Trophoblast cell (in vitro differentiated cells and primary cell): Measurements from ENCODE around the gene WDFY3.

Source experiments
- DNase-seq, 2 donors: peaks; one replicate each; pipeline ENCODE4 v3.0.0-alpha.2; 2016
- H2AFZ ChIP-seq: 2 replicates; pipeline ENCODE4 v1.6.1; 2013; ENCODE audit warnings: low read length, moderate library complexity, mild to moderate bottlenecking; ENCODE audit not compliant: insufficient read depth, poor library complexity
- H2AK5ac ChIP-seq: 2 replicates; pipeline ENCODE4 v1.6.1; 2013; ENCODE audit warnings: mild to moderate bottlenecking, low read length
- H2BK120ac ChIP-seq: 2 replicates; pipeline ENCODE4 v1.6.1; 2013; ENCODE audit warnings: low read length, mild to moderate bottlenecking, moderate library complexity; ENCODE audit not compliant: insufficient read depth, poor library complexity
- H2BK12ac ChIP-seq: 2 replicates; pipeline ENCODE4 v1.6.1; 2013; ENCODE audit warnings: mild to moderate bottlenecking, low read length, moderate library complexity
- H2BK5ac ChIP-seq: 2 replicates; pipeline ENCODE4 v1.6.1; 2013; ENCODE audit warnings: low read length, low read depth, moderate library complexity, mild to moderate bottlenecking; ENCODE audit not compliant: poor library complexity
- H3K14ac ChIP-seq: 2 replicates; pipeline ENCODE4 v1.6.1; 2013; ENCODE audit warnings: mild to moderate bottlenecking, low read length
- H3K18ac ChIP-seq: 2 replicates; pipeline ENCODE4 v1.6.1; 2013; ENCODE audit warnings: mild to moderate bottlenecking, low read length
- H3K23ac ChIP-seq: 2 replicates; pipeline ENCODE4 v1.6.1; 2013; ENCODE audit warnings: low read length
- H3K27ac ChIP-seq: 2 replicates; pipeline ENCODE4 v1.5.1; 2013; ENCODE audit warnings: low read depth, mild to moderate bottlenecking, inconsistent platforms, low read length, moderate library complexity
- H3K27me3 ChIP-seq: 2 replicates; pipeline ENCODE4 v1.6.1; 2013; ENCODE audit warnings: inconsistent platforms, mild to moderate bottlenecking, low read length, moderate library complexity; ENCODE audit not compliant: insufficient read depth
- H3K36me3 ChIP-seq, 2 experiments: 1 replicate in 1 of 2; 2 replicates in 1 of 2; pipeline ENCODE4 v1.6.1; 2013; ENCODE audit warnings: low read length in 2 of 2, mild to moderate bottlenecking in 2 of 2, moderate library complexity in 1 of 2; ENCODE audit not compliant: insufficient read depth in 2 of 2, control insufficient read depth in 1 of 2
- H3K4ac ChIP-seq: 2 replicates; pipeline ENCODE4 v1.6.1; 2013; ENCODE audit warnings: low read depth, mild to moderate bottlenecking, low read length, moderate library complexity
- H3K4me1 ChIP-seq, 2 experiments: 1 replicate in 1 of 2; 2 replicates in 1 of 2; pipeline ENCODE4 v1.6.1; 2013; ENCODE audit warnings: low read length in 2 of 2, mild to moderate bottlenecking in 2 of 2, moderate library complexity in 1 of 2; ENCODE audit not compliant: insufficient read depth in 2 of 2, control insufficient read depth in 1 of 2
- H3K4me2 ChIP-seq: 2 replicates; pipeline ENCODE4 v1.6.1; 2013; ENCODE audit warnings: inconsistent platforms, mild to moderate bottlenecking, low read length, moderate library complexity
- H3K4me3 ChIP-seq: 2 replicates; pipeline ENCODE4 v1.5.1; 2013; ENCODE audit warnings: mild to moderate bottlenecking, low read depth, low read length, inconsistent platforms
- H3K79me1 ChIP-seq: one replicate; pipeline ENCODE4 v1.6.1; 2013; ENCODE audit warnings: low read length
- H3K79me2 ChIP-seq: 2 replicates; pipeline ENCODE4 v1.6.1; 2013; ENCODE audit warnings: low read length, mild to moderate bottlenecking; ENCODE audit not compliant: control insufficient read depth, insufficient read depth, poor library complexity
- H3K9ac ChIP-seq: 2 replicates; pipeline ENCODE4 v1.6.1; 2013; ENCODE audit warnings: mild to moderate bottlenecking, low read length
- H3K9me3 ChIP-seq: 2 replicates; pipeline ENCODE4 v1.6.1; 2013; ENCODE audit warnings: low read depth, mild to moderate bottlenecking, control low read depth, inconsistent platforms, low read length; ENCODE audit not compliant: insufficient read depth
- H4K12ac ChIP-seq: 2 replicates; pipeline ENCODE4 v1.6.1; 2013; ENCODE audit warnings: low read depth, mild to moderate bottlenecking, low read length, moderate library complexity
- H4K8ac ChIP-seq: 2 replicates; pipeline ENCODE4 v1.6.1; 2013; ENCODE audit warnings: low read depth, mild to moderate bottlenecking, low read length, moderate library complexity
- H4K91ac ChIP-seq: one replicate; pipeline ENCODE4 v1.6.1; 2013; ENCODE audit warnings: low read depth, mild to moderate bottlenecking, low read length, moderate library complexity
- WGBS: extraction: QIAGEN DNeasy Blood & Tissue Kit; methylation state at CpG from one replicate; pipeline ENCODE4 v1.1.7; 2013; ENCODE audit warnings: missing lambda C conversion rate; ENCODE audit not compliant: insufficient read length, insufficient coverage; ENCODE audit errors: extremely low coverage; 5-methylcytosine and 5-hydroxymethylcytosine counted together

The WDFY3 gene

DNA sequence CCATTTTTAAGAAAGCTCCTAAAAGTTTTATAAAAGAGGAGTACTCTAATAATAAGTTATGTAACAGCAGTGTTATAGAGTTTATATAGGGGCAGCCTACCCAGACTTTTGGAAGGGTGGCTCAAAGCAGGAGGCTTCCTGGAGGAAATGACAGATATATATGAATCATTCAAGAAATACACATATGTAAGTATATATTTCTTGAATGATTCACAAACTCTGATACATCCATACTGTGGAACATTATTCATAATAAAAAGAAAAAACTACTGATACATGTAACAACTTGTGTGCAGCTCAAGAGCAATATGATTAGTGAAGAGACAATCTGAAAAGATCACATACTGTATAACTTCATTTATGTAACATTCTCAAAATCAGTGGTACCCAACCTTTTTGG, 166.2 kb downstream of the WDFY3 start:
- Histone ChIP-seq H3K9ac (no peak overlapping the region), H2AFZ (no peak overlapping the region), H3K4ac (no peak overlapping the region), H3K4me3 (no peak overlapping the region), H3K9me3 (no peaks in the 10 kb centered on the region), H2BK12ac (no peak overlapping the region), H3K36me3 (peaks cover 13 to 15% of the 10 kb centered on the region in 2 experiments), H3K18ac (no peak overlapping the region), H4K12ac (no peak overlapping the region), H3K79me1 (no peaks in the 10 kb centered on the region), H3K27me3 (no peaks in the 10 kb centered on the region), H2BK5ac (no peak overlapping the region), H3K27ac (no peak overlapping the region), H2AK5ac (no peak overlapping the region), H3K4me2 (no peak overlapping the region), H3K4me1 (no peaks in the 10 kb centered on the region), H4K91ac (no peak overlapping the region), H3K14ac (no peak overlapping the region), H3K79me2 (no peaks in the 10 kb centered on the region), H4K8ac (no peak overlapping the region), H3K23ac (no peak overlapping the region), H2BK120ac (no peak overlapping the region)
- no peak for DNase-seq

DNA sequence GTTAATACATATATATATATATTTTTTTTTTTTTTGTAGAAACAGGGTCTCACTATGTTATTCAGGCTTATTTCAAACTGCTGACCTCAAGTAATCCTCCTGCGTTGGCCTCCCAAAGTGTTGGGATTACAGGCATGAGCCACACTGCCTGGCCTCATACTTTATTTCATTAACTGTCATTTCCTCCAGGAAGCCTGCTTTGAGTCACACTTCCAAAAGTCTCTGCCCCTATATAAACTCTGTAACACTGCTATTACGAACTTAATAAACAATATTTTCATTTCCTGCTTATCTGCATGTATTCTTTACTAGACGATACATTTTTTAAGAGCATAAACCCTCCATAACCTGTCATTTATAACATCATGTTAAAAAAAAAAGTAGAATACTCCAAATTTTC, 167.2 kb downstream of the WDFY3 start:
- DNase-seq = no peak
- Histone ChIP-seq H4K91ac (no peak overlapping the region), H3K4ac (no peak overlapping the region), H3K79me2 (no peaks in the 10 kb centered on the region), H3K4me3 (no peak overlapping the region), H3K27ac (no peak overlapping the region), H3K9ac (no peak overlapping the region), H3K9me3 (no peaks in the 10 kb centered on the region), H3K23ac (no peak overlapping the region), H3K27me3 (no peaks in the 10 kb centered on the region), H2BK12ac (no peak overlapping the region), H2AFZ (no peak overlapping the region), H4K8ac (no peak overlapping the region), H3K14ac (no peak overlapping the region), H3K4me1 (no peaks in the 10 kb centered on the region), H2BK5ac (no peak overlapping the region), H2AK5ac (no peak overlapping the region), H2BK120ac (no peak overlapping the region), H3K79me1 (no peaks in the 10 kb centered on the region), H4K12ac (no peak overlapping the region), H3K36me3 (peaks cover 13 to 15% of the 10 kb centered on the region in 2 experiments), H3K18ac (no peak overlapping the region), H3K4me2 (no peak overlapping the region)
- 100% methylated on average over 1 of the region's 3 CpGs for WGBS

DNA sequence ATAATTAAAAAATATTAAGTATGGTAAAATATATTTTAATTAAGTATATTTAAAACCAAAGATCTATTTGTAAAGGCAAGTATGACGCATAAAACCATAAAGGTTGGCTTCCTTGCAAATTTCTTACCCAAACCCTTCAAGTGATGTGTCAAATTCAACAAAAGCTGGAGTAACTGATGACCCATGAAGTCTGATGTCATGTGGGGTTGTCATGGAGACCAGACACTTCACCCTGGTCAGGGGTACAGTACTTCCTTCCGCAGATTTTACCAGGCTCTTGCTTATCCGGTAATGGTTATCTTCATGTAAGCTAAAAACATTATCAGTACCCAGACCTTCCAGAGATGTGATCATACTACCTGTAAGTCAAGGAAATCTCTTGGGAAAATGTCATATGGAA, 170.1 kb downstream of the WDFY3 start:
- H3K9ac ChIP-seq = no peak overlapping the region
- no peak overlapping the region for H3K4ac ChIP-seq
- peaks cover 3 to 7% of the 10 kb centered on the region in 2 experiments for H3K36me3 ChIP-seq
- no peak overlapping the region for H2BK120ac ChIP-seq
- H4K12ac ChIP-seq = no peak overlapping the region
- H3K14ac ChIP-seq = no peak overlapping the region
- no peak overlapping the region for H3K27ac ChIP-seq
- H2AK5ac ChIP-seq = no peak overlapping the region
- no peaks in the 10 kb centered on the region for H3K27me3 ChIP-seq
- DNase-seq = no peak
- no CpG with 5 or more reads among the region's 3 CpGs for WGBS
- no peak overlapping the region for H2AFZ ChIP-seq
- H3K4me1 ChIP-seq = no peaks in the 10 kb centered on the region
- H3K79me1 ChIP-seq = no peaks in the 10 kb centered on the region
- H4K91ac ChIP-seq = no peak overlapping the region
- no peaks in the 10 kb centered on the region for H3K9me3 ChIP-seq
- H3K79me2 ChIP-seq = no peaks in the 10 kb centered on the region
- H3K23ac ChIP-seq = no peak overlapping the region
- no peak overlapping the region for H4K8ac ChIP-seq
- H3K4me2 ChIP-seq = no peak overlapping the region
- no peak overlapping the region for H2BK5ac ChIP-seq
- H3K4me3 ChIP-seq = no peak overlapping the region
- H3K18ac ChIP-seq = no peak overlapping the region
- H2BK12ac ChIP-seq = no peak overlapping the region

DNA sequence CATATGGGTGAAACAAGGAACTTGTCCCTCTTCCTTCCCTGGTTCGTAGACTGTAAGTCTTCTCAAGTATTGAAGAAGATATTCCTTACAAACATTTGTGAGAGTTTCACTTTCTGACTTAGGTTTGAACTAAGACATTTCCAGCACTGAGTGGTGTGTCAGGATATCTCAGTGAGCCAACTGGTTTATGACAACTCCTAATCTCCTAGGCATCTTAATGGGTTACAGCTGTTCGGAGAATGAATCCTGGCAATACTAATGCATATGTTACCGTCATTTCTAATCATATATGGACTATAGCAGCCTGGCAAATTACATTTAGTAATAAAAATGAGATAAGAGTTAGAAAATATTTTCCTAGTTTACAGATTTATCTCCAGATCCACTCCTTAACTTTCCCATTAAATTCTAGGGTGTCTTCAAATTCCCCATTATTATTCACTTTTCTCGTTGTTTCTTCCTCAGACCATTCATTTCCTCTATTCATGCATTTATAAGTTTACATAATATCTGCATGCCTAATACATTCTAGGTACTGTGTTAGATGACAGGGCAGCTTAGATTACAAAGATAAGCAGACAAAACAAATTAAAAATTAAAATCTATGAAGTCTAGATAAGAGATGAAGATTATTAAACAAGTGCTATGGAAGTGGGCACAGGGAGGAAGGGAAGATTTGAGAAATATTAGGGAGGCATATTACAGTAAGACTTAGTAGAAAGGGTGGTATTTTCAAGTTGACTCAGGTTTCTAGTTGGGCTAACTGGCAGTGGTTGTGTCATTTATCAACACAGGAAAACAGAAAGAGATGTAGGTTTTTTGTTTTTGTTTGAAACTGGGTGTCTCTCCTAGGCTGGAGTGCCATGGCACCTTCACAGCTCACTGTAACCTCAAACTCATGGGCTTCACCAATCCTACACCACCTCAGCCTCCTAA, 173.9 kb downstream of the WDFY3 start:
- no peak overlapping the region for H2BK120ac ChIP-seq
- H3K4ac ChIP-seq = no peak overlapping the region
- H3K79me2 ChIP-seq = no peaks in the 10 kb centered on the region
- no peaks in the 10 kb centered on the region for H3K27me3 ChIP-seq
- no peaks in the 10 kb centered on the region for H3K4me1 ChIP-seq
- H3K23ac ChIP-seq = no peak overlapping the region
- DNase-seq = peak; percentile 4 to 63
- no peak overlapping the region for H4K12ac ChIP-seq
- no peak overlapping the region for H4K91ac ChIP-seq
- no peak overlapping the region for H3K4me3 ChIP-seq
- no peak overlapping the region for H2AK5ac ChIP-seq
- no peak overlapping the region for H3K18ac ChIP-seq
- H4K8ac ChIP-seq = no peak overlapping the region
- H3K79me1 ChIP-seq = no peaks in the 10 kb centered on the region
- H2AFZ ChIP-seq = no peak overlapping the region
- no peaks in the 10 kb centered on the region for H3K9me3 ChIP-seq
- no peak overlapping the region for H3K27ac ChIP-seq
- H2BK5ac ChIP-seq = no peak overlapping the region
- no peak overlapping the region for H3K9ac ChIP-seq
- H2BK12ac ChIP-seq = no peak overlapping the region
- H3K4me2 ChIP-seq = no peak overlapping the region
- no peak overlapping the region for H3K14ac ChIP-seq
- WGBS = no CpG with 5 or more reads among the region's 4 CpGs
- peaks cover 3 to 6% of the 10 kb centered on the region in 2 experiments for H3K36me3 ChIP-seq
